HepG2 (cell line): ENCODE data around the gene CHN2. TPM values are rescaled to one million over a fixed set of nuclear protein-coding genes. Genes with fewer than 3 reads are reported as not detected.

Experiments used
- ARID3A ChIP-seq: IDR thresholded peaks from 2 replicates; pipeline ENCODE4 v1.6.1; 2012; ENCODE audit warnings: low read depth, low read length, improper control_type of control experiment
- ARNT2 ChIP-seq: sonication (generic); formaldehyde crosslinking; IDR thresholded peaks from 2 replicates; pipeline ENCODE4 v1.8.0; 2022; ENCODE audit warnings: mild to moderate bottlenecking, low read depth, missing genetic modification reagents, moderate library complexity
- CREM ChIP-seq, 2 experiments: sonication (generic) in 1 of 2; formaldehyde crosslinking in 1 of 2; IDR thresholded peaks; 2 replicates each; pipeline versions ENCODE4 v1.4.0 to v1.6.1; 2016 to 2020; ENCODE audit warnings: antibody characterized with exemption in 1 of 2, mild to moderate bottlenecking in 1 of 2, missing genetic modification reagents in 1 of 2
- ERF ChIP-seq: IDR thresholded peaks from 2 replicates; pipeline ENCODE4 v1.6.1; 2018; ENCODE audit warnings: missing biosample characterization, missing genetic modification reagents
- FOXK2 ChIP-seq: fragments of 450-650 bp; IDR thresholded peaks from 2 replicates; pipeline ENCODE4 v1.6.1; 2016
- GTF2F1 ChIP-seq: fragments of 150-350 bp; IDR thresholded peaks from 2 replicates; pipeline ENCODE4 v1.6.1; 2014; ENCODE audit warnings: low read length
- HNRNPH1 ChIP-seq: fragments of 200-400 bp; formaldehyde crosslinking; optimal IDR thresholded peaks from 2 replicates; pipeline ENCODE3; 2017; ENCODE audit warnings: mild to moderate bottlenecking, low read depth, low read length
- HOXD1 ChIP-seq: sonication (generic); formaldehyde crosslinking; IDR thresholded peaks from 2 replicates; pipeline ENCODE4 v1.5.0; 2020; ENCODE audit warnings: missing genetic modification reagents
- KDM1A ChIP-seq: IDR thresholded peaks from 2 replicates; pipeline ENCODE4 v1.6.1; 2016; ENCODE audit warnings: missing compliant biosample characterization
- KDM2A ChIP-seq: sonication (generic); formaldehyde crosslinking; IDR thresholded peaks from 2 replicates; pipeline ENCODE4 v1.4.0; 2020; ENCODE audit warnings: low read depth, missing genetic modification reagents, borderline replicate concordance
- KDM5A ChIP-seq: fragments of 200-600 bp; sonication (generic); IDR thresholded peaks from 2 replicates; pipeline ENCODE4 v1.7.0; 2018; ENCODE audit warnings: antibody characterized with exemption, mild to moderate bottlenecking, low read length, borderline replicate concordance
- KLF9 ChIP-seq: IDR thresholded peaks from 2 replicates; pipeline ENCODE4 v1.6.1; 2016; ENCODE audit warnings: low read depth
- MYNN ChIP-seq: sonication (generic); formaldehyde crosslinking; IDR thresholded peaks from 2 replicates; pipeline ENCODE4 v1.4.0; 2020; ENCODE audit warnings: mild to moderate bottlenecking, low read depth, missing genetic modification reagents
- PCBP2 ChIP-seq: fragments of 200-400 bp; formaldehyde crosslinking; optimal IDR thresholded peaks from 2 replicates; pipeline ENCODE3; 2018; ENCODE audit warnings: low read length, low read depth; ENCODE audit not compliant: poor library complexity, severe bottlenecking
- SALL2 ChIP-seq: sonication (generic); formaldehyde crosslinking; IDR thresholded peaks from 2 replicates; pipeline ENCODE4 v1.8.1; 2023; ENCODE audit warnings: mild to moderate bottlenecking, missing genetic modification reagents, inconsistent platforms
- SCMH1 ChIP-seq: sonication (generic); formaldehyde crosslinking; IDR thresholded peaks from 2 replicates; pipeline ENCODE4 v1.9.0; 2021; ENCODE audit warnings: missing genetic modification reagents, mild to moderate bottlenecking, borderline replicate concordance
- SIX1 ChIP-seq: sonication (generic); formaldehyde crosslinking; IDR thresholded peaks from 2 replicates; pipeline ENCODE4 v1.4.0; 2020; ENCODE audit warnings: missing genetic modification reagents, borderline replicate concordance
- SP5 ChIP-seq: IDR thresholded peaks from 2 replicates; pipeline ENCODE4 v1.6.1; 2016; ENCODE audit warnings: low read depth, borderline replicate concordance
- YEATS4 ChIP-seq: sonication (generic); formaldehyde crosslinking; IDR thresholded peaks from 2 replicates; pipeline ENCODE4 v1.4.0; 2020; ENCODE audit warnings: missing genetic modification reagents, borderline replicate concordance
- ZBTB21 ChIP-seq: sonication (generic); formaldehyde crosslinking; IDR thresholded peaks from 2 replicates; pipeline ENCODE4 v1.4.0; 2020; ENCODE audit warnings: missing genetic modification reagents
- ZBTB3 ChIP-seq: sonication (generic); formaldehyde crosslinking; IDR thresholded peaks from 2 replicates; pipeline ENCODE4 v1.4.0; 2020; ENCODE audit warnings: low read depth, mild to moderate bottlenecking, moderate library complexity, missing genetic modification reagents, borderline replicate concordance
- ZBTB39 ChIP-seq: sonication (generic); formaldehyde crosslinking; IDR thresholded peaks from 2 replicates; pipeline ENCODE4 v1.5.0; 2020; ENCODE audit warnings: missing genetic modification reagents
- ZFY ChIP-seq: sonication (generic); formaldehyde crosslinking; IDR thresholded peaks from 2 replicates; pipeline ENCODE4 v1.4.0; 2020; ENCODE audit warnings: missing genetic modification reagents
- ZNF333 ChIP-seq: sonication (generic); formaldehyde crosslinking; IDR thresholded peaks from 2 replicates; pipeline ENCODE4 v1.4.0; 2020; ENCODE audit warnings: mild to moderate bottlenecking, missing genetic modification reagents, borderline replicate concordance
- ZNF614 ChIP-seq: IDR thresholded peaks from 2 replicates; pipeline ENCODE4 v1.6.1; 2018; ENCODE audit warnings: missing biosample characterization, missing genetic modification reagents, inconsistent platforms, borderline replicate concordance
- ZNF75D ChIP-seq: sonication (generic); formaldehyde crosslinking; IDR thresholded peaks from 2 replicates; pipeline ENCODE4 v1.8.1; 2023; ENCODE audit warnings: missing genetic modification reagents, mild to moderate bottlenecking, borderline replicate concordance
- ZNF772 ChIP-seq: sonication (generic); formaldehyde crosslinking; IDR thresholded peaks from 2 replicates; pipeline ENCODE4 v1.5.0; 2020; ENCODE audit warnings: mild to moderate bottlenecking, missing genetic modification reagents
- ZNF839 ChIP-seq: sonication (generic); formaldehyde crosslinking; IDR thresholded peaks from 2 replicates; pipeline ENCODE4 v1.4.0; 2020; ENCODE audit warnings: missing genetic modification reagents, mild to moderate bottlenecking, borderline replicate concordance
- ZSCAN21 ChIP-seq: sonication (generic); formaldehyde crosslinking; IDR thresholded peaks from 2 replicates; pipeline ENCODE4 v1.8.0; 2022; ENCODE audit warnings: mild to moderate bottlenecking, missing genetic modification reagents, moderate library complexity, borderline replicate concordance
- polyA plus RNA-seq, 8 experiments: library from polyadenylated mRNA; depleted of rRNA in 3 of 8; stranded (reverse) in 7 of 8; unstranded in 1 of 8; fragments of >200 nt; fragmentation: Illumina TruSeq in 4 of 8; extraction: Trizol in 4 of 8; gene quantifications; 2 replicates each; pipeline versions ENCODE4 v1.2.1 to v1.2.3, GENCODE V29; 2011 to 2016; ENCODE audit warnings: low read depth in 4 of 8, missing spikeins in 1 of 8, mixed read lengths in 1 of 8; ENCODE audit not compliant: insufficient read depth in 1 of 8
- total RNA-seq, 5 experiments: library from RNA; depleted of rRNA; stranded (reverse); fragments of >200 nt; fragmentation: Illumina TruSeq; extraction: Trizol; gene quantifications; 2 replicates each; pipeline ENCODE4 v1.2.3, GENCODE V29; 2016; ENCODE audit warnings: low read depth in 1 of 5

The CHN2 gene
- total and polyA plus RNA-seq, 2 of the 13 experiments (the other 11 are each of a cell fraction or from before 2014, with no cell fraction given) = 23.5 to 30.5 TPM

- TF ChIP-seq CREM (IDR thresholded peaks at IDR 0.05) = peak; percentile 65; the same call in 1 of the 2 replicates
- no peak for TF ChIP-seq CREM (CRISPR knock-in tag; IDR thresholded peaks at IDR 0.05)
- TF ChIP-seq PCBP2 = no peak
- peak; percentile 61; the same call in 1 of the 2 replicates for TF ChIP-seq KDM1A
- no peak for TF ChIP-seq SCMH1
- TF ChIP-seq ZBTB21 = 0 out of 2 replicates have a peak, but pooled peaks have one; percentile 11
- TF ChIP-seq SP5 (CRISPR knock-in tag) = no peak
- TF ChIP-seq KDM5A = no peak
- TF ChIP-seq ZNF772 (CRISPR knock-in tag) = peak; percentile 78
- TF ChIP-seq ARID3A = peak; percentile 61; the same call in 1 of the 2 replicates
- TF ChIP-seq ZFY (CRISPR knock-in tag) = 0 out of 2 replicates have a peak, but pooled peaks have one; percentile 27
- TF ChIP-seq HOXD1 = no peak
- no peak for TF ChIP-seq ZNF839
- 0 out of 2 replicates have a peak, but pooled peaks have one; percentile 45 for TF ChIP-seq SIX1 (CRISPR knock-in tag)
- peak; percentile 100 for TF ChIP-seq ZBTB39 (CRISPR knock-in tag)
- peak; percentile 65; the same call in 1 of the 2 replicates for TF ChIP-seq YEATS4 (CRISPR knock-in tag)
- peak; percentile 34; the same call in 1 of the 2 replicates for TF ChIP-seq KDM2A (CRISPR knock-in tag)
- no peak for TF ChIP-seq GTF2F1
- TF ChIP-seq HNRNPH1 = no peak
- peak; percentile 64; the same call in 1 of the 2 replicates for TF ChIP-seq ZBTB3
- TF ChIP-seq ZNF75D (CRISPR knock-in tag) = no peak
- TF ChIP-seq ERF = peak; percentile 63
- TF ChIP-seq ARNT2 (CRISPR knock-in tag) = no peak; the same call in 1 of the 2 replicates
- no peak for TF ChIP-seq MYNN
- TF ChIP-seq ZSCAN21 (CRISPR knock-in tag) = peak; percentile 99
- no peak for TF ChIP-seq KLF9 (CRISPR knock-in tag)
- TF ChIP-seq ZNF614 (CRISPR knock-in tag) = peak; percentile 66; the same call in 1 of the 2 replicates
- no peak for TF ChIP-seq ZNF333 (CRISPR knock-in tag)
- TF ChIP-seq SALL2 = peak; percentile 90; the same call in 1 of the 2 replicates
- no peak; the same call in 1 of the 2 replicates for TF ChIP-seq FOXK2
Observed at GRCh38 chr7:29230871-29231345, 36.3 kb downstream of the CHN2 start (continued).
